Testis (tissue), 2 donors: ENCODE results near the gene NANS.

Source experiments
- POLR2A ChIP-seq: fragments of 450-650 bp; IDR thresholded peaks from one replicate; pipeline ENCODE4 v1.6.1; 2017; ENCODE audit warnings: antibody characterized with exemption, mild to moderate bottlenecking, moderate library complexity
- TF ChIP-seq, protein P1 (sequence below), 3 experiments: fragments of 450-650 bp in 2 of 3; fragments of 200-600 bp in 1 of 3; sonication (generic) in 1 of 3; IDR thresholded peaks; one replicate each; pipeline ENCODE4 v1.5.1; 2016 to 2019; ENCODE audit warnings: antibody characterized with exemption in 3 of 3, mild to moderate bottlenecking in 2 of 3, moderate library complexity in 1 of 3

DNA sequence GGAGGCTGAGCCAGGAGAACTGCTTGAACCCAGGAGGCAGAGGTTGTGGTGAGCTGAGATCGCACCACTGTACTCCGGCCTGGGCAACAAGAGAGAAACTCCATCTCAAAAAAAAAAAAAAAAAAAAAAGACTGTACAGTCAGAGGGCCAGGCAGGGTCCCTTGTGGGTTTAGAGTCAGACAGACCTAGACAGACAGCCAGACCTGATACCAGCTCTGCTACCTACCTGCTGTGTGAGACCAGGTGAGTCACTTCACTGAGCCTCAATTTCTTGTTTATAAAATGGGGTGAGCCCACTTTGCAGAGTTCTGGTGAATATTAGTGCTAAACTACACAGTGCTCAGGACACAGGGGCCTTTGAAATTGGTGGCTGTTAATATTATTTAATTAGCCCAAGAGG lies 42.8 kb downstream of the NANS start:
- TF ChIP-seq POLR2A, result no peak
- TF ChIP-seq, protein P1, sequence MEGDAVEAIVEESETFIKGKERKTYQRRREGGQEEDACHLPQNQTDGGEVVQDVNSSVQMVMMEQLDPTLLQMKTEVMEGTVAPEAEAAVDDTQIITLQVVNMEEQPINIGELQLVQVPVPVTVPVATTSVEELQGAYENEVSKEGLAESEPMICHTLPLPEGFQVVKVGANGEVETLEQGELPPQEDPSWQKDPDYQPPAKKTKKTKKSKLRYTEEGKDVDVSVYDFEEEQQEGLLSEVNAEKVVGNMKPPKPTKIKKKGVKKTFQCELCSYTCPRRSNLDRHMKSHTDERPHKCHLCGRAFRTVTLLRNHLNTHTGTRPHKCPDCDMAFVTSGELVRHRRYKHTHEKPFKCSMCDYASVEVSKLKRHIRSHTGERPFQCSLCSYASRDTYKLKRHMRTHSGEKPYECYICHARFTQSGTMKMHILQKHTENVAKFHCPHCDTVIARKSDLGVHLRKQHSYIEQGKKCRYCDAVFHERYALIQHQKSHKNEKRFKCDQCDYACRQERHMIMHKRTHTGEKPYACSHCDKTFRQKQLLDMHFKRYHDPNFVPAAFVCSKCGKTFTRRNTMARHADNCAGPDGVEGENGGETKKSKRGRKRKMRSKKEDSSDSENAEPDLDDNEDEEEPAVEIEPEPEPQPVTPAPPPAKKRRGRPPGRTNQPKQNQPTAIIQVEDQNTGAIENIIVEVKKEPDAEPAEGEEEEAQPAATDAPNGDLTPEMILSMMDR (IDR thresholded peaks at IDR 0.05), result no peak
